ENCODE results near the gene ENDOD1.

DNA sequence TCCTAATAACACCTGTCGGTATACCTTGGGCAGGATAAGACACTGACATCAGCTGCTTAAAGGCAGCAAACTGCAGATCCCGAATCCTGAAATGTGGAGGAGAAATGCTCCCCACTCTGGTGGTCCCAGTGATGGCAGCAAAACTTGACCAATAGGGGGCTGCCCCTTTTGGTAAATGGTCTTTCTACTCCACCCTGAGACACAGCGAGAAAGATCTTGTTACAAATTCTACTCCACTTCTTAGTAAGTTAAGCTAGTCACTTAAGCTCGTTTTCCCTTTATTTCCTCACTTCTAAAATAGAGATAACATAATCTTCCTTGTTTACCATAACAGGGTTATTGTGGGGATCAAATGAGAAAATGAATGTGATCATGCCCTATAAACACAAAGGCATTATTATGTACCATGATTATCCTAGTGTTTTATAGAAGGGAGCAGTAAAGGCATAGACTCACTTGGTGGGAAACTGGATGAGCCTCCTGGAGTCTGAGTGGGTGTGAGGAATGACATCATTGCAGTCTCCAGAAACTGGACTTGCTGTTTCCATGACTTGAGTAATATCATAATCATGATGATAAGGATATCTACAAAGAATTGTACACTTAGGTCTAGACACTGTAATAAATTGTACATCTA, 50.9 kb downstream of the ENDOD1 start:
- no peak for TF ChIP-seq POLR2A (IDR thresholded peaks at IDR 0.05)
- TF ChIP-seq, protein P1, sequence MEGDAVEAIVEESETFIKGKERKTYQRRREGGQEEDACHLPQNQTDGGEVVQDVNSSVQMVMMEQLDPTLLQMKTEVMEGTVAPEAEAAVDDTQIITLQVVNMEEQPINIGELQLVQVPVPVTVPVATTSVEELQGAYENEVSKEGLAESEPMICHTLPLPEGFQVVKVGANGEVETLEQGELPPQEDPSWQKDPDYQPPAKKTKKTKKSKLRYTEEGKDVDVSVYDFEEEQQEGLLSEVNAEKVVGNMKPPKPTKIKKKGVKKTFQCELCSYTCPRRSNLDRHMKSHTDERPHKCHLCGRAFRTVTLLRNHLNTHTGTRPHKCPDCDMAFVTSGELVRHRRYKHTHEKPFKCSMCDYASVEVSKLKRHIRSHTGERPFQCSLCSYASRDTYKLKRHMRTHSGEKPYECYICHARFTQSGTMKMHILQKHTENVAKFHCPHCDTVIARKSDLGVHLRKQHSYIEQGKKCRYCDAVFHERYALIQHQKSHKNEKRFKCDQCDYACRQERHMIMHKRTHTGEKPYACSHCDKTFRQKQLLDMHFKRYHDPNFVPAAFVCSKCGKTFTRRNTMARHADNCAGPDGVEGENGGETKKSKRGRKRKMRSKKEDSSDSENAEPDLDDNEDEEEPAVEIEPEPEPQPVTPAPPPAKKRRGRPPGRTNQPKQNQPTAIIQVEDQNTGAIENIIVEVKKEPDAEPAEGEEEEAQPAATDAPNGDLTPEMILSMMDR (IDR thresholded peaks at IDR 0.05): no peak

Measured in thyroid gland (tissue), 4 donors.